Measurements from ENCODE around the gene ASTL.
"Not testable (repeated sequence)": the region's sequence is repeated elsewhere in the genome, so short reads cannot be mapped to it uniquely, and the experiment has no call there.

Gene ASTL

DNA sequence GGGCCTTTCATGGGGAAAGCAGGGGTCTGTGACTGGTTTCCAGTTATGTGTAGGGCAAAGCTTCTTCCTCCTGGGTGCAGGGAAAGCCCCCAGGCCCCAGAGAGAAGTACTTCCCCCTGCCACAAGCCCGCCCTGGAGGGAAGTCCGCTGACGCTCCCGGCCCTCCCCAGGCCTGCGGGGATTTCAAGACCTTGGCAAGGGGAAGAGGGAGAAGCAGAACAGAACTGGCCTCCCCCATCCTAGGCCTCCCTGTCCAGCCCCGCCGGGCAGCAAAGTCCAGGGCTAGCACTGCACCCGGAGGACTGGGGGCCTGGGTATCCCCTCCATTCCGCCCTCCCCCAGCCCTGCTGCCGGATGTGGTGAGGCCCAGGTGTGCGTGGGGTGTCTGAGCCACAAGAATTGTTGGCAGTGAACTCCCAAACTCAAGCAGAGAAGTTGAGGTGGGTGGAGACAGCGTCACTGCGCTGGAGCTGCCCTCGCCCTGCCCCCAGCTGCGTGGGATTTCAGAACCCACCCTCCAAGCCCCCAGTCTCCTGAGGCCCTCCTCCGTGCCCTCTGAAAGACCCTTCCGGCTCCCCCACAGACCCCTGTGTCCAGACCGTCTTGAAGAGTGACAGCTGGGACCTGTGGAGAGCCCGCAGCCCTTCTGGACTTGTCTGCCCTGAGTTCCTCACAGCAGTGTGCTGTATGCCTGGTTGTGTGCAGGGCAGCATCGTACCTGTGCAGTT is 8.0 kb upstream of the ASTL start:
- peak in 2 of 4 experiments; percentile 82 to 89 for DNase-seq (ENCODE audit: low read depth in 4 of 4, low spot score in 1 of 4)

DNA sequence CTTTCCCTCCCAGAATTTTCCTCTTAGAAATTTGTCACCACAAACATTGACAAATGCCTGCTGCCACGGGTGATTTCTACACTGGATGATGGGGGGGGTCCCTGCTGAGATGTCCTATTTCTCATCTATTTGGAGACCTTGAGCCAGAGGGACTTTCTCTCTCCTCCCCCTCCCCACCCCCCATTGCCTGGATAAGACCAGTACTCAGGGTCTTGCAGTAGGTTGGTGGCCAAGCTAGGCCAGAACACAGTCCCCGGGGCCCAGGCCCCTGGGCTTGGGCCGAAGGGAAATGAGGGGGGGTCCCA is 7.5 kb upstream of the ASTL start:
- DNase-seq (ENCODE audit: low read depth in 4 of 4, low spot score in 1 of 4): no peak

DNA sequence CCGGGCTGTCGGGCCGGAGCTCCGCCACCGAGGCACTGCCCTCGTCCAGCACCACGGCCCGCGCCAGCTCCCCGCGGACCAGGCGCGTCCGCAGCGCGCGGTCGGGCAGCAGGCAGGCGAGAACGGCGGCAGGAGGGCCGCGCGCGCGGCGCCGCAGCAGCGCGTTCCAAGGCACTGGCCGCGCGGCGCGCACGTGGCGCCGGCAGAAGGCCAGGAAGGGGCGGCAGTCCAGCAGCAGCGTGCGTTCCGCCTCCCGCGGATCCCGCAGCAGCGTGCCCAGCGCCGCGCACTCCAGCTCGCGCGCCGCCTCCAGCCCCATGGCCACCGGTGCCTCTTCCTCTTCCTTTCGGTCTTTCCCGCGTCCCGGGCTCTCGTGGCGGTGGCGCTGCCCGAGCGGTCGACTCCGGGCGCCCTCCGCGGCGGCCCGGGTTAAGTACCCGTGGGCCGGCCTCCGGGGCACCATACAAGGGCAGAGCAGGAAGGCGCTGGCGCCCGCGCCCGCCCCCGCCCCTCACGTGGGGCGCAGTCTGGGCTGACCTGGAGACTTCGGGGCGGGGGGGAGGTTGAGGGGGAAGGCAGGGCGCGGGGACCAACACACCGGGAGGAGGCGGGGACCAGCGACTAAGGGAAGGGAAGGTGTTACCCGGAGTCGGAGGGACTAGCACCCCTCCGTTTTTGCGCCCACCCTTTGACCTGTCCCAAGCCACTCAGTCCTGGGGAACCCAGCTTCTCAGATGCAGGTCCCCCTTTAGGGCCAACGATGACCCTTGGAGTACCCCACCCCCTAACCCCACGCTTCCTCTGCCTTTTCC is 6.9 kb upstream of the ASTL start, which contains the start of gene DUSP2:
Gene DUSP2, minus strand, starts transcription at position 405 of the 812 bp plus-strand sequence. Its CDS starts 86 bp downstream, at position 319.
- DNase-seq (ENCODE audit: low read depth in 4 of 4, low spot score in 1 of 4): peak; percentile 77 to 95 (median 89)

DNA sequence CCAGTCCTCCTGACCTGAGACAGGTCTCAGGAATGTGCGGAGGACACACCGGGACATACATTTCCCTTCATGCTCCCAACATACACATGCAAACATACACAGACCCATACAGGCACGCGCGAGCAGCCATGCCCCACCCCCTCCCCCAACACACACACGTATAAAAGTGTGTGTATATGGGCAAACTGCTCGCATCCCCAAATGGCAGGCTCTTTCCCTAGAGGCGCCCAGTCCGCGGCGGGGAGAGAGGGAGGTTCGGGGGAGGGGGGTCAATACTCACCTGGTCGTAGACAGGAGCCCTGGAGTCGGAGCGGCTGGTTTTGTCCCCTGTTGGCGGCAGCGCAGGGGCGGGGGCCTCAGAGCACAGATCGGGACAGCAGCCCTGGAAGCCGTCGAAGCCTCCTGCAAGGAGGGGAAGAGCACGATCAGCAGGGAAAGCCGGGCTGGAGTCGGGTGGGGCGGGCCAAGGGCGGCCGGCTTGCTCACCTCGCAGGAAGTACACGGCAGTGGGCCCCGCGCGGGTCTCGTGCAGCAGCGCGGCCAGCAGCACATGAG is 6.3 kb upstream of the ASTL start:
- peak in 1 of 4 experiments; percentile 45 for DNase-seq (ENCODE audit: low read depth in 4 of 4, low spot score in 1 of 4)

DNA sequence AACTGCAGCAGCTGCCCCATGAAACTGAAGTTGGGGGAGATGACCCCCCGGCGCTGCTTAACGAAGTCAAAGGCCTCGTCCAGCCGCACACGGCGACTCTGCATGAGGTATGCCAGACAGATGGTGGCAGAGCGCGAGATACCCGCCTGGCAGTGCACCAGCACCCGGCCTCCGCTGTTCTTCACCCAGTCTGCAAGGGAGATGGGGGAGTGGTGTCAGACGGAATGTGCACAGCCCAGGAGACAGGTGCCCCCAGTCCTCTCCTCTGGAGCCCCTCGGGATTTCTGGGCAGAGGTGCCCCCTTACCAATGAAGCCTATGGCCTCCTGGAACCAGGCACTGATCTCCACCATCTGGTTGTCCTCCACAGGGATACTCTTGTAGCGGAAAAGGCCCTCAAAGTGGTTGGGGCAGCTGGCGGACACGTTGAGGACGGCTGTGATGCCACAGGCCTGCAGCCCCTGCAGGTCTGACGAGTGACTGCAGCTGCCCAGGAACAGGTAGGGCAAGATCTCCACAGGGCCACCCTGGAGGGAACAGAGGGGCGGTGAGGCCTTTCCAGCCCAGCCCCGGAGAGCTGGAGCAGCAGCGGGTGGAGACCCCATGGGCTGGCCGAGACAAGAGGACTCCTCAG is 5.7 kb upstream of the ASTL start:
- no peak for DNase-seq (ENCODE audit: low read depth in 4 of 4, low spot score in 1 of 4)

DNA sequence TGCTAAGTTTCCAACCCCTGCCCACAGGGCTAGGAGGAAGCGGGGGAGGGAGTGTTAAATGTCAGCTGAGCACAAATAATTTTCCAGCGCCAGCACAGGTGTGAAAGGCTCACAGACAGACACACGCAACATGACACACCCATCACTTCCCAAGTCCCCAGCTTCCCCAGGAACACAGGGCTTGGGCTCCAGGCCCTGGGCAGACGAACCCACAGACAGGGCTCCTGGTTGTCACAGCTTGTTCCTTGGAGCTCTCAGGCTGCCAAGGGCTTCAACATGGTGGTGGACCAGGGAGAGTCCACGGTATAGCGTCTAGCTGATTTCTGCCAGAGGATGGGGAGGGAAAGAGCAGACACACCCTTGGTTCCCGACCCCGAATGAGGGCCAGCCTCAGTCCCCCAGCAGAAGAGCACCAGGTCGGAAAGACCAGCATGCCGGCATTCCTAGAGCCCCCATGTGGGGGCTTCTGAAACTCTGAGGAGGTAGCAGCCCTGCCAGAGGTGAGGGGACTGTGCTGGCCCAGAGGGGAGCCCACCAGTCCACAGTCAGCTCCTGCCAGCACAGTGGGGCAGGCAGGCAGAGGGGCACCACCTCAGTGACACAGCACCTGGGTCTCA is 5.0 kb upstream of the ASTL start:
- DNase-seq (ENCODE audit: low read depth in 4 of 4, low spot score in 1 of 4): no peak

DNA sequence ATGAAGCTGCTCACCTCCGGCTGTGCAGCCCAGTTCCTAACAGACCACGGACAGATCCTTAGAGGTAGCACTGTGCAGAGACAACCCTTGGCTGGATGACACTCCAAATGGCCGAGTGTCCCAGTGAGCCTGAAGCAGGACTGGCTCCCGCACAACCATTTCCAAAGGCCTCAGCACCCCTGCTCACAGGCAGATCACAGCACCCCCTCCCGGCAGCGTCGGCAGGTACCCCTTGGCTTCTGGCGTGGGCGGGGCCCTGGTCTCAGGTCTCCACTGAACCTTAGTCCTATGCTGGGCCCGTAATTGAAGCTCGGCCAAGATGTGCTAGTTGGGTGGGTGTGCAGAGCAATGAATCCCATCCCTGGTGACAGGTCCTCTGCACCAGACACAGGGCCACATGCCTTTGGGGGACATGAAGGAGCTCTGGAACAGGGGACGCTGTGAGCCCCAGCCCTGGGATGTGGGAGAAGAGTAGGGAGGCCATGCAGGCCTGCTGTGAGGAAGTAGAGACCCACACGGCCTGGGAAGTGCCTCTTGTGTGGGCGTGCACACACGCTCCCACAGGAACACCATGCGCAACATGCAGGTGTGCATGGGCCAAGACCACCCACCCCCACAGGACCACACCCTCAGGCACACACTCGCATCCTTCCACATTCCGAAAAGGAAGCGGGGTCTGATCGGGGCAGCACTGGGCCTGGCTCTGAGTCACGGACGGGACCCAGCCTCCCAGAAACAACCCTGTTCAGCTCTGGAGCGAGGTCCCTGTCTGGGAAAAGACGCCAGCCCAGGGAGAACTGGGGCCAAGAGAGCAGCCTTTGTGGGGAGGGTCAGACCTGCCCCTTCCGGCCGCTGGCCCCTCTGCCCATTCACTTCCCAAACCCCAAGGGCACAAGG is 4.2 kb upstream of the ASTL start:
- peak in 2 of 4 experiments; percentile 65 to 83 for DNase-seq (ENCODE audit: low read depth in 4 of 4, low spot score in 1 of 4)

DNA sequence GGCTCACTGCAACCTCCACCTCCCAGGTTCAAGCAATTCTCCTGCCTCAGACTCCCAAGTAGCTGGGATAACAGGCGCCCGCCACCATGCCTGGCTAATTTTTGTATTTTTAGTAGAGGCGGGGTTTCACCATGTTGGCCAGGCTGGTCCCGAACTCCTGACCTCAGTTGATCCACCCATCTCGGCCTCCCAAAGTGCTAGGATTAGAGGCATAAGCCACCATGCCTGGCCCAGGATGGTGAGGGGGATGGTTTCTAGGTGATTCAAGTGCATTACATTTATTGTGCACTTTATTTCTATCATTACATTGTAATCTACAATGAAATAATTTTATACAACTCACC is 3.3 kb upstream of the ASTL start:
- DNase-seq (ENCODE audit: low read depth in 4 of 4, low spot score in 1 of 4): not testable (repeated sequence)

DNA sequence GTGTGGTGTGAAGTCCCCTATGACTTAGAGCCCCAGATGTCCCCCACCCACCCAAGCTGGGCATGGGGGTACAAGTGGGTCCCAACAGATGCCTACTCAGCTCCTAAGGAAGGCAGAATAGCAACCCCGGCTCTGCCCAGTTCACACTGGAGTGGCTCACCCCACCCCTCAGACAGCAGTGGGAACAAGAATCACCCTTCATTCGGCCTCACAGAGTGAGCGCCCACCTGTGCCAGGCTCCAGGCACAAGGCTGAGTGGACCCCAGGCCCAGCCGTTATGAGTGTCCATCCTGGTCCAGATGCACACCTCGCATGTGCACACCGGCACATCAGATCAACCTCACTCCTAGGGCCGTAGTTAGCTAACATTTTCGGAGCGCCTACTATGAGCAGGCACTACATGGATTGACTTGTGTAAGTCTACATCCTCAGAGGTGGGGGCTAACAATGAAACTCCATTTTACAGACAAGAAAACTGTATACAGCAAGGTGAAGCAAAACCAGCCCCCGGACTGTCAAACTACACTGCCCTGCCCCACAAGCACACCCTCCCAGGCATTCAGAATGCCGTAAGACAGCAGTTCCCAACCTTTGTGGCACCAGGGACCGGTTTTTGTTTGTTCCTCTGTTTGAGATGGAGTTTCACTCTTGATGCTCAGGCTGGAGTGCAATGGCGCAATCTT is 2.8 kb upstream of the ASTL start:
- DNase-seq (ENCODE audit: low read depth in 4 of 4, low spot score in 1 of 4): no peak

DNA sequence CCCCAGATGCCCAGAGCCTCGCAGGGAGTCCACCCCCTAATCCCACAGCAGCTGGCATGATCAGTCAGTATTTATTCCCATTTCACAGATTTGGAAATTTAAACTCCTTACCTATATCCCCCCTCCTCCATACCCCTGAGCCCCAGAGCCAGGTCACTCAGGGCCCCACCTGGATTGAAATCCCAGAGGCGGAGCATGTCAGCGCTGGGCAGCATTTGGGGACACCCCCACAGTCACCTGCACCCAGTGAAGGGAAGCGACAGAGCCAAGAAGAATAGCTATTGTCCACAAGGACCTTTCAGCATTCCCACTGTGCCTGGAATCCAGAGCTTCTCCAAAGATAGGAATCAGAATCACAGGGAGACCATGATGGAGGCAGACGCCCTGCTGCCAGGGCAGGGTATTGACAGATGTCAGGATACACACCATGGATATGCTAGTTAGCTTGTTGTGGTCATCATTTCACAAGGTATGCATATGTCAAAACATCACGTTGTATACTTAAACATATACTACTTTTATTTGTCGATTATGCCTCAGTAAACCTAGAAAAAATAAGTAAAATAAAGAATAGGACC is 968 bp upstream of the ASTL start:
- DNase-seq (ENCODE audit: low read depth in 4 of 4, low spot score in 1 of 4): no peak

DNA sequence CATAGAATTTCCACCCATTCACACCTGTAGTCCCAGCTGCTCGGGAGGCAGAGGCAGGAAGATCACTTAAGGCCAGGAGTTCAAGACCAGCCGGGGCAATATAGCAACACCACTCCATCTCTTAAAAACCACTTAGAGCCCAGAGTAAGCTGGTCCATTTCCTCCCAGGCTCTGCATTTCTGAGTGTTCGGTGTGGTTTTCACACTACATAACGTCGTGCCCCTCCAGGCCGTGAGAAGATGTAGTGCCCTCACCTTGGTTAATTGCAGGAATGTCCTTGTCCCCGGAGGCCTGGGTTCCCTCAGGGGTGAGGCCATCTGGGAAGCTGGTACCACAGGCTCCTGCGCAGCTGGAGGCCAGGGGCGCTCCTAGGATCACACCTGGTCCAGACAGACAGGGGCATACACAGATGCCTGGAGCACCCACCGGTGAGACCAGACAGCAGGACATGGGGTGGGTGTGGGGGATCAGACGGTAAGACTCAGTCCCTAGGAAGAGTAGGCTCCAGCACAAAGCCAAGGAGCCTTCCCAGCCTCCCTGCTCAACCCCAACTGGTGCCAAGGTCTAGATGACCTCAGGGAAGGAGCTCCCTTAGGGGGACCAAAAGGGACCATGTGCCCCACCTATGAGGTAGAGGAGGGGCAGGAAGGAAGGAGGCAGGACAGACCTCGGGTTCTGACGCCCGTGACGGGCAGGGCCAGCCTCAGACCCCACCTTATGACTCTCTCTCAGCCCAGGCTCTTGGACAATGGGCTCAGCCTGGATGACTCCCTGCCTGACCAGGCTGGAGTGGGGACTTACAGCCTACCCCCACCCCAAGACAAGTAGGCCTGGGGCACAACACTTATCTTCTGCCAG is 752 bp downstream of the ASTL start:
- DNase-seq (ENCODE audit: low read depth in 4 of 4, low spot score in 1 of 4): no peak

DNA sequence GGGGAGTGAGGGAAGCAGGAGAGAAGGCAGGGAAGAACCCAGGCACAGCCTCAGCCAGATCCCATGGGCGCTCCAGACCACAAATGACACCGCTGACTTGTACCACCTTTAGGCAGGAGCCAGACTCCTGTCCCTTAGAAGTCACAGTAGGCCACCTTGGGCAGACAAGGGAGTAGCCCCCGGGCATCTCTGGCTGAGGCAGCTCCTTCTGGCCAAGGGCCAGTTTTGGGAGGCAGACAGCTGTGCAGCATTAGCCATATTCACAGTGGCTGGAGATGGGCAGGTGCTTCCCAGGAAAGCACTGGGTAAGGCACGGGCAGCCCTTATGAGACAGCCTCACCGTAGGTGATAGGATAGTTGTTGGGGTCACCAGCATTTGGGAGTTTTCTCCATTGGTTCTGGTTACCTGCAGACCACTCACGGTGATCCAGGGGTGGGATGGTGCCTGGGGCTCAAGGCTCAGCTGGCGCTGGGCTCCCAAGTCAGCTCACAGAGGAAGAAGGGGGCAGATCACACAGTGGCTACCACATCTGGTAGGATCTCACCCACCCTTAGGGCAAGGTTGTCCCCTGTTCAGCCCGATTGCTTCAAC is 2.1 kb downstream of the ASTL start:
- no peak for DNase-seq (ENCODE audit: low read depth in 4 of 4, low spot score in 1 of 4)

DNA sequence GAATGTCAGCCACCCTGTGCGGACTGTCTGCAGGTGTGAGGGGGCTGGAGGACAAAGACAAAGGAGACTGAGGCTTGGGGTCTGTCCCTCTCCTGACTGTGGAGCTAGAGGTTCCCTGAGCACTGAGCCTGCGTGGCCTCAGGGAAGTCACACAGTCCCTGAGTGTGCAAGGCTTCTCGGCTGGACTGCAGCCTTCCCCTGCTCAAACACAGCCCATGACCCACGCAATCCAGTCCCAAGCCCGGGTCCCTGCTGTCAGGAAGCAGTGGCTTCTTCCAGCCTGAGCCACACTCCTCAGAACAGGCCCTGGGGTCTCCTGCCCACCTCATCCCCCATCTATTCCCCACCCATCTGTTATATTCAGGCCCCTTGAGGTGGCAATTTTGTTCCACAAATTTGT is 2.7 kb downstream of the ASTL start:
- DNase-seq (ENCODE audit: low read depth in 4 of 4, low spot score in 1 of 4): no peak

DNA sequence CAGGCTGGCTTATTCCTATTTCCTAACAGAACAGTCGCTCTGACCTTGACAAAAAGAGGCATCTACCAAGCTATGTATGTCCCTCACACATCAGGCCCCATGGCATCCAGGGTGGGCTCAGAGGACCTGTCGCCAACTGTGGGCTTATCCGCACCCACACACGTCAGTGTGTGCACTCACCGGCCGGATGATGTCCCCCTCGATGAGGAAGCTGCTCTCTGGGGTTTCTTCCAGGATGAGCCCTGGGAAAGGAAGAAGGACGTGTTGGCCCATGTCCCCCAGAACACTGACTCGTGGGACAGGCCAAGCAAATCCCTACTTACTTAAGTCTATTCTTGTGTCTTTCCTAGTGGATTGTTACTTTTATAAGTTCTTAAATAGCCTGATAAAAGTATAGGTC is 3.1 kb downstream of the ASTL start:
- DNase-seq (ENCODE audit: low read depth in 4 of 4, low spot score in 1 of 4): no peak

DNA sequence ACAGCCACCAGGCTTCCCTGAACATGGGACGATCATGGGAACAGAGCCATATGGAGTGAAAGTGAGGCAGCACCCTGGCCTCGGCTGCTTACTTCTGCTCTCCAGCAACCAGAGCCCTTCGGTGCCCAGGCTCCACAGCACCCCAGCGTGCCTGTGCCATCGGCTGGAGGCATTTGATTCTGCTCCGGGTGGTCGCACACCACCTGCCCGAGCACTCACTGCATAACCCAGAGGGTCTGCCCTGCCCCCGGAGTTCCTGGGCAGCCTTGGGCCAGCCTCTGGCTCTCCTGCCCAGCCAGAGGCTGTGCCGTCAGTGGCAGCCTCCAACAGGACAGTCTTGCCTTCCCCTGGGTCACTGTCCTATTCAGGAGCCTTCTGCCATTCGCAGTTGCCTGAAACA is 3.9 kb downstream of the ASTL start:
- DNase-seq (ENCODE audit: low read depth in 4 of 4, low spot score in 1 of 4): no peak

DNA sequence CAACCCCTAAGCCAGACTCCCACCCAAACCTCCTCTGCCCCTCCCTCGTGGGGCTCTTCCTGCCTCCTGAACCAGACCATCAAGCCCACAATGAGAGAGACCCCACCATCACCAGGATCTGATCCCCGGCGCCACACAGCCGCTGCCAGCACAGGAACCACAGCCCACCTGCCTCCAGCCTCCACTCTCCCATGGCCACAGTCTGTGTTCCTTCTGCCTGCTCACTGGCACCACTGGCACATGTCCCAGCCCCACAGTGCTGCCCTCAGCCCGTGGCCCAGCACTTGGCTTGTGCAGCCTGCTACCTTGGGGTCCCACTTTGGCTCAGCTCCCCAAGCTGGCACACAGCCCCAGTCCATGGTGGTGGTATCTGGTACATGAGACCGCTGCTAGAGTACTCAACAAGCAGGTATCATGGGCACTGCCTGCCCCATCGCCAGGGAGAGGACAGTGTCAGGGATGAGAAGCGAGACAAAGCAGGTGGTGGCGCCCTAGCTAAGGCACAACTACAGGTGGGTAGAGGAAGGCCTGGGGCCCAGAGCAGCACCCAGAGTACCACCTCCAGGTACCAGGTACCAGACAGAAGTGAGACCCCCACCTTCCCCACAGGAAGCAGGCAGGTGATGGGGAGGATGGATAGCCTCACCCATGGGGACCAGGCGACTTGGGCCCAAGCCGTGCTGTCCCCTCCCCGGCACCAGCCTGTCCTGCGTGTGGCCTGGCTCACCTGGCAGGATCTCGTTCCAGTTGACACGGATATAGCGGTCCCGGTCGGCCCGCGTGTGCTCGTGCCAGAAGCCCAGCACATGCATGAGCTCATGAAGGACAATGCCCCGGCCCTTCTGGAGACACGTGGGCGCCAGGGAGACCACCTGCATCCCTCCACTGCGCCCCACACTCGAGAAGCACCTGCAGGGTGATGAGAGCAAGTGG is 6.2 kb downstream of the ASTL start:
- no peak for DNase-seq (ENCODE audit: low read depth in 4 of 4, low spot score in 1 of 4)

DNA sequence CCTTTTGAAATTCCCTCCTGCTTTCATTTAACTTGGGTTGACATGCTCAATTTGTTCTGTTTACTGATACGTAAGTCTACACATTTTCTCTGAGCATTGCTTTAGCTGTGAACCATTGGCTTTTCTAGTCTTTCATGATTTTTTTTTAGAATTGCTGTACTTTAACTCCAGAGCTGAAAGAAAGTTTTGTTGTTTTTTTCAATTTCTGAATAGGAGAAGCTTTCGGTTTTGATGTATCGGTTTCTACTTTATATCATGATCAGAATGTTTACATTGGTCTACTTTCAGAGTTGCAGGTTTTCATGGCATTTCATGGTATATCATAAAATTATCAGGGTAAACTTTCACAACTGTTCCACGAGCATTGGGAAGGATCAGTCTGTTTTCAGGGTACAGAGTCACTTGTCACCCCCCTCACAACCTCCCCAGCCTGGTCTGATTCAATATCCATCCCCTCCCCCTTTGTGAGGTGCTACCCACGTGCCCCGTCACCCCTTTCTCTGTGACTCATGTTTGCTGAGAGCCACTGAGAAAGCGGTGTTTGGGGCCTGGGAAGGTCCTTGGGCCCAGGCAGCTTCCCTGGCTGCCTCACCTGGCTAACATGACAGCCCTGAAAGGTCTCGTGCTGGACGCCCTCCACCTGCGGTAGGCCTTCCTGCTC is 7.0 kb downstream of the ASTL start:
- no peak for DNase-seq (ENCODE audit: low read depth in 4 of 4, low spot score in 1 of 4)

All from stimulated activated CD4-positive, alpha-beta T cell treated with anti-CD3 and anti-CD28 coated beads, Interleukin-1b, Interleukin-23, amount 100 ng/mL, for 24 hours (primary cell).